Measurements from ENCODE around the gene RPH3AL.

The RPH3AL gene

DNA sequence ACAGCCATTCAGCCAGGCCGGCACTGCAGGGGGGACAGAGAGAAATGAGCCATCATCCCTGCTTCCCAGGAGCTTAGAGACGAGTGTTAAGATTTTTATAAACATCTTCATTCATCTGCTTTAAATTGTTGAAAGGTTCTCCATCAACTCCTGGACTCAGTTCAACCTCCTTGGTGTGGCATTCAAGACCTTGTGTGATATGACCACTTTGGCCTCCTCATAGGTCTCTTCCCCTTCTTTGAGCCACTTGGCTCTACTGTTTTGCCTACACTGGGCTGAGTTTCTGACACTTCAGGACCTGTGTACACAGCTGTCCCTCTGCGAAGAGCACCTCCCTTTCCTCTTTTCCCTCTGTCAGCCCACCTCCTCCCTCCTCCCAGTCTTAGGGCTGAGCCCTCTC lies 175.5 kb downstream of the RPH3AL start:
- Histone ChIP-seq H3K23ac (ENCODE audit: low read length) (no peak overlapping the region), H2AK5ac (ENCODE audit: low read length) (no peak overlapping the region), H3K18ac (ENCODE audit: low read length) (no peak overlapping the region), H4K91ac (ENCODE audit: low read depth, low read length) (no peak overlapping the region), H3K4me2 (ENCODE audit: low read length) (no peak overlapping the region), H4K12ac (ENCODE audit: low read depth, low read length) (no peak overlapping the region), H3K9ac (ENCODE audit: low read length) (no peak overlapping the region), H3K4me1 (ENCODE audit: control insufficient read depth in 1 of 2, insufficient read depth in 2 of 2, low read length in 2 of 2) (peaks cover 0 to 5% of the 10 kb centered on the region in 2 experiments), H4K8ac (ENCODE audit: low read depth, low read length) (no peak overlapping the region), H3K27ac (ENCODE audit: low read depth, low read length) (no peak overlapping the region), H2BK5ac (ENCODE audit: low read depth, low read length, poor library complexity) (no peak overlapping the region), H3K4me3 (ENCODE audit: low read depth, low read length) (no peak overlapping the region), H2AFZ (ENCODE audit: insufficient read depth, low read length, poor library complexity) (no peak overlapping the region), H3K4ac (ENCODE audit: low read depth, low read length) (no peak overlapping the region), H3K9me3 (ENCODE audit: insufficient read depth, low read depth, low read length) (peaks cover 2% of the 10 kb centered on the region), H2BK120ac (ENCODE audit: insufficient read depth, low read length, poor library complexity) (no peak overlapping the region), H3K14ac (ENCODE audit: low read length) (no peak overlapping the region), H2BK12ac (ENCODE audit: low read length) (no peak overlapping the region), H3K79me2 (ENCODE audit: control insufficient read depth, insufficient read depth, low read length, poor library complexity) (no peaks in the 10 kb centered on the region), H3K79me1 (ENCODE audit: low read length) (no peaks in the 10 kb centered on the region), H3K36me3 (ENCODE audit: control insufficient read depth in 1 of 2, insufficient read depth in 2 of 2, low read length in 2 of 2) (no peaks in the 10 kb centered on the region), H3K27me3 (ENCODE audit: insufficient read depth, low read length) (peaks cover 35% of the 10 kb centered on the region)
- no CpG with 5 or more reads among the region's 3 CpGs for WGBS (ENCODE audit: extremely low coverage, insufficient coverage, insufficient read length)
- no peak for DNase-seq

DNA sequence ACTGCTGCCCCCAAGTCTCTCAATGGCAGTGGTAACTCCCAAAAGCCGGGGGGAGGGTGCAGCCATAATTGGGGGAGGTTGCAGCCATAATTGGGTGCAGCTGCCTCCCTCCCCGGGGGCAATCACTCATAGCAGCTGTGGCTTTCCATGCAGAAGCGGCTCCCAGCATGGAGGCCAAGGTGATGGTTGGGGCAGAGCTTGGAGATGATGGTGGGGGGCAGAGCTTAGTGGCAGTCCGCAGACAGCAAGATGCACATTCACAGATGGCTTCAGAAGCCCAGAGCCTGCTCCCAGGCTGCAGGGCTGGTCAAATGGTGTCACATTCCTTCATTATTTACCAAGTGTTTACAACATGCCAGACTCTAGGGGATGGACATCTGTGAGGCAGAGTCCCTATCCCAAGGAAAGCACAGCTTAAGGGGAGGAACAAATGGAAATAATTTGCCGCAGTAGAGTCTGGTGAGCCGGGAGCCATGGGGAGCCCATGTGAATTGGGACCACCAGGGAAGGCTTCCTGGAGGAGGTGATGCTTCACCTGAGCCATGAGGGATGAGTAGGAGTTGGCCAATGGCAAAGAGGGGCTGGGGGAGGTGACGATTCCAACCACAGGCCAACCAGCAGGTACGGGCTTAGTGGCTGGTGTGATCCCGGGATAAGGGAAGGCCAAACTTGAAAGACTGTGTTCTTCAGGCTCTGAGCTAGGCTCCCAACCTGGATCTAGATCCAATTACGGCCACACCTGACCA lies 179.3 kb downstream of the RPH3AL start:
- Histone ChIP-seq H3K14ac (ENCODE audit: low read length) (no peak overlapping the region), H3K23ac (ENCODE audit: low read length) (no peak overlapping the region), H3K79me2 (ENCODE audit: control insufficient read depth, insufficient read depth, low read length, poor library complexity) (no peaks in the 10 kb centered on the region), H2AK5ac (ENCODE audit: low read length) (no peak overlapping the region), H3K4me1 (ENCODE audit: control insufficient read depth in 1 of 2, insufficient read depth in 2 of 2, low read length in 2 of 2) (no peaks in the 10 kb centered on the region), H2BK120ac (ENCODE audit: insufficient read depth, low read length, poor library complexity) (no peak overlapping the region), H3K27me3 (ENCODE audit: insufficient read depth, low read length) (no peaks in the 10 kb centered on the region), H3K4me3 (ENCODE audit: low read depth, low read length) (no peak overlapping the region), H4K12ac (ENCODE audit: low read depth, low read length) (no peak overlapping the region), H3K79me1 (ENCODE audit: low read length) (no peaks in the 10 kb centered on the region), H2BK12ac (ENCODE audit: low read length) (no peak overlapping the region), H2BK5ac (ENCODE audit: low read depth, low read length, poor library complexity) (no peak overlapping the region), H3K27ac (ENCODE audit: low read depth, low read length) (no peak overlapping the region), H3K4me2 (ENCODE audit: low read length) (no peak overlapping the region), H3K9me3 (ENCODE audit: insufficient read depth, low read depth, low read length) (peaks cover 4% of the 10 kb centered on the region), H4K8ac (ENCODE audit: low read depth, low read length) (no peak overlapping the region), H3K9ac (ENCODE audit: low read length) (no peak overlapping the region), H3K4ac (ENCODE audit: low read depth, low read length) (no peak overlapping the region), H4K91ac (ENCODE audit: low read depth, low read length) (no peak overlapping the region), H3K36me3 (ENCODE audit: control insufficient read depth in 1 of 2, insufficient read depth in 2 of 2, low read length in 2 of 2) (no peaks in the 10 kb centered on the region), H3K18ac (ENCODE audit: low read length) (no peak overlapping the region), H2AFZ (ENCODE audit: insufficient read depth, low read length, poor library complexity) (no peak overlapping the region)
- WGBS (ENCODE audit: extremely low coverage, insufficient coverage, insufficient read length) = no CpG with 5 or more reads among the region's 10 CpGs
- no peak for DNase-seq

DNA sequence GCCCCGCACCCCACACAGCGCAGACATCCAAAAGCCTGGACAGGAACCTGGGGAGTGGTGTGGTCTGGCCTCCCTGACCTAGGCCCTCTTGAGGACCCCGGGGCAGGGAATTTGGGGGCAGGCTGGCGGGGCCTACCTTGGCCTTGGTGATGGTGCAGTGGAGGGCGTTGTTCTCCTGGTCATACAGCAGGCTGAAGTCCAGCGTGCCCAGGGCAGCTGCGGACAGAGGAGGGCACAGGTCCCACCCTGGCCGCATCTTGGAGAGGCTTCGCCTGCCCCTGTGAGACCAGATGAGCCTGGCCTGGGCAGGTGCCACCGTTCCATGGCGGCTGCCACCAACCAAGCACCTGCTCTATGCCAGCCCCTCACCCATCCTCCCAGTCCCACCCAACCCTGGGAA lies 180.2 kb downstream of the RPH3AL start:
- H3K4me3 ChIP-seq (ENCODE audit: low read depth, low read length) = no peak overlapping the region
- no peak overlapping the region for H3K9ac ChIP-seq (ENCODE audit: low read length)
- H3K9me3 ChIP-seq (ENCODE audit: insufficient read depth, low read depth, low read length) = peaks cover 4% of the 10 kb centered on the region
- no peak overlapping the region for H3K4me2 ChIP-seq (ENCODE audit: low read length)
- H3K27ac ChIP-seq (ENCODE audit: low read depth, low read length) = no peak overlapping the region
- H4K91ac ChIP-seq (ENCODE audit: low read depth, low read length) = no peak overlapping the region
- no peak overlapping the region for H4K8ac ChIP-seq (ENCODE audit: low read depth, low read length)
- no peak overlapping the region for H2BK120ac ChIP-seq (ENCODE audit: insufficient read depth, low read length, poor library complexity)
- no peaks in the 10 kb centered on the region for H3K79me2 ChIP-seq (ENCODE audit: control insufficient read depth, insufficient read depth, low read length, poor library complexity)
- H3K4ac ChIP-seq (ENCODE audit: low read depth, low read length) = no peak overlapping the region
- H2AK5ac ChIP-seq (ENCODE audit: low read length) = no peak overlapping the region
- no peak for DNase-seq
- H3K14ac ChIP-seq (ENCODE audit: low read length) = no peak overlapping the region
- no CpG with 5 or more reads among the region's 11 CpGs for WGBS (ENCODE audit: extremely low coverage, insufficient coverage, insufficient read length)
- no peak overlapping the region for H3K23ac ChIP-seq (ENCODE audit: low read length)
- H3K4me1 ChIP-seq (ENCODE audit: control insufficient read depth in 1 of 2, insufficient read depth in 2 of 2, low read length in 2 of 2) = no peaks in the 10 kb centered on the region
- no peak overlapping the region for H3K18ac ChIP-seq (ENCODE audit: low read length)
- no peak overlapping the region for H2BK12ac ChIP-seq (ENCODE audit: low read length)
- no peaks in the 10 kb centered on the region for H3K36me3 ChIP-seq (ENCODE audit: control insufficient read depth in 1 of 2, insufficient read depth in 2 of 2, low read length in 2 of 2)
- no peaks in the 10 kb centered on the region for H3K79me1 ChIP-seq (ENCODE audit: low read length)
- H3K27me3 ChIP-seq (ENCODE audit: insufficient read depth, low read length) = no peaks in the 10 kb centered on the region
- no peak overlapping the region for H2BK5ac ChIP-seq (ENCODE audit: low read depth, low read length, poor library complexity)
- H4K12ac ChIP-seq (ENCODE audit: low read depth, low read length) = no peak overlapping the region
- H2AFZ ChIP-seq (ENCODE audit: insufficient read depth, low read length, poor library complexity) = no peak overlapping the region

DNA sequence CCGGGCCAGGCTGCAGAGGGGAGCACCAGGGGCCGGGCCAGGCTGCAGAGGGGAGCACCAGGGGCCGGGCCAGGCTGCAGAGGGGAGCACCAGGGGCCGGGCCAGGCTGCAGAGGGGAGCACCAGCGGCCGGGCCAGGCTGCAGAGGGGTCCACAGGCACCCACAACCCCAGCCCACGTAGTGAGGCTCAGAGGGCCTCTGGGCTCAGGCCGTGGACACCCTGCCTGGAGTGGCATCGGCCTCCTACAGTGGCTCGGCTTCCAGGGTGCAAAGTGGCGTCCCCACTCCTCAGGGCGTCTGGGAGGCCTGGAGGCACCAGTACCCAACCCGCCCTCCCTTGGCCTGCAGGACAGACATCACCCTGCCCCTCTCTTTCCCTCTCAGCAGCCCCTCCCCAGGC lies 180.7 kb downstream of the RPH3AL start:
- Histone ChIP-seq H3K9ac (ENCODE audit: low read length) (no peak overlapping the region), H2BK5ac (ENCODE audit: low read depth, low read length, poor library complexity) (no peak overlapping the region), H3K18ac (ENCODE audit: low read length) (no peak overlapping the region), H2AK5ac (ENCODE audit: low read length) (no peak overlapping the region), H4K91ac (ENCODE audit: low read depth, low read length) (no peak overlapping the region), H3K23ac (ENCODE audit: low read length) (no peak overlapping the region), H3K4me2 (ENCODE audit: low read length) (no peak overlapping the region), H2BK120ac (ENCODE audit: insufficient read depth, low read length, poor library complexity) (no peak overlapping the region), H3K9me3 (ENCODE audit: insufficient read depth, low read depth, low read length) (peaks cover 4% of the 10 kb centered on the region), H3K79me2 (ENCODE audit: control insufficient read depth, insufficient read depth, low read length, poor library complexity) (no peaks in the 10 kb centered on the region), H3K4me3 (ENCODE audit: low read depth, low read length) (no peak overlapping the region), H4K12ac (ENCODE audit: low read depth, low read length) (no peak overlapping the region), H4K8ac (ENCODE audit: low read depth, low read length) (no peak overlapping the region), H3K14ac (ENCODE audit: low read length) (no peak overlapping the region), H3K79me1 (ENCODE audit: low read length) (no peaks in the 10 kb centered on the region), H3K27me3 (ENCODE audit: insufficient read depth, low read length) (no peaks in the 10 kb centered on the region), H2BK12ac (ENCODE audit: low read length) (no peak overlapping the region), H3K36me3 (ENCODE audit: control insufficient read depth in 1 of 2, insufficient read depth in 2 of 2, low read length in 2 of 2) (no peaks in the 10 kb centered on the region), H2AFZ (ENCODE audit: insufficient read depth, low read length, poor library complexity) (no peak overlapping the region), H3K4ac (ENCODE audit: low read depth, low read length) (no peak overlapping the region), H3K4me1 (ENCODE audit: control insufficient read depth in 1 of 2, insufficient read depth in 2 of 2, low read length in 2 of 2) (no peaks in the 10 kb centered on the region), H3K27ac (ENCODE audit: low read depth, low read length) (no peak overlapping the region)
- DNase-seq = no peak
- WGBS (ENCODE audit: extremely low coverage, insufficient coverage, insufficient read length) = no CpG with 5 or more reads among the region's 13 CpGs

All from trophoblast cell (in vitro differentiated cells and primary cell).